ENCODE results near the gene VAMP1. TPM values are rescaled to one million over a fixed set of nuclear protein-coding genes. Genes with fewer than 3 reads are reported as not detected.

Gene VAMP1
- total RNA-seq: 3.1 and 3.8 TPM in 2 replicates

GRCh38 chr12:6470375-6471163, at the start of gene VAMP1:
Gene VAMP1 (minus strand): TSS chr12:6470677. CDS start chr12:6470531, 146 bp downstream.

GRCh38 chr12:6493497-6494257, 23.2 kb upstream of the VAMP1 start, which contains the start of gene NCAPD2:
Gene NCAPD2 (plus strand): TSS chr12:6494102. CDS start chr12:6495099, 997 bp downstream.

GRCh38 chr12:6492838-6493496, 22.5 kb upstream of the VAMP1 start, which contains the start of gene MRPL51:
Gene MRPL51 (minus strand): TSS chr12:6493262. CDS start chr12:6493136, 126 bp downstream.

GRCh38 chr12:6451348-6452244, 18.9 kb downstream of the VAMP1 start, which contains the start of gene TAPBPL:
Gene TAPBPL (plus strand): TSS chr12:6452042. CDS start chr12:6452249, 207 bp downstream.

GRCh38 chr12:6444704-6445688, 25.5 kb downstream of the VAMP1 start, which contains the start of gene CD27:
Gene CD27 (plus strand): TSS chr12:6444955. CDS start chr12:6445096, 141 bp downstream.

Other genes starting within 250 kb of the VAMP1 start
- 0.16 TPM in 1 of 2 replicates, not detected in the other for gene PLEKHG6, start 160.0 kb downstream of the VAMP1 start, total RNA-seq
- gene TNFRSF1A, start 128.6 kb downstream of the VAMP1 start, total RNA-seq: 432 and 524 TPM in 2 replicates
- gene SCNN1A, start 95.1 kb downstream of the VAMP1 start, total RNA-seq: under 0.01 and 2.6 TPM in 2 replicates
- gene LTBR, start 86.5 kb downstream of the VAMP1 start, total RNA-seq: 203 and 232 TPM in 2 replicates
- gene CD27, start 25.7 kb downstream of the VAMP1 start, total RNA-seq: not detected in 2 replicates
- gene TAPBPL, start 18.6 kb downstream of the VAMP1 start, total RNA-seq: 12.6 and 19.3 TPM in 2 replicates
- gene MRPL51, start 22.6 kb upstream of the VAMP1 start, total RNA-seq: 46.6 and 82.8 TPM in 2 replicates
- 19.9 and 26.5 TPM in 2 replicates for gene NCAPD2, start 23.4 kb upstream of the VAMP1 start, total RNA-seq
- gene GAPDH, start 63.8 kb upstream of the VAMP1 start, total RNA-seq: 11,290 and 11,537 TPM in 2 replicates
- 11.7 and 12.3 TPM in 2 replicates for gene IFFO1, start 85.4 kb upstream of the VAMP1 start, total RNA-seq
- 20.1 and 27.1 TPM in 2 replicates for gene NOP2, start 97.6 kb upstream of the VAMP1 start, total RNA-seq
- gene CHD4, start 136.7 kb upstream of the VAMP1 start, total RNA-seq: 144 and 191 TPM in 2 replicates
- not detected in 2 replicates for gene LPAR5, start 165.3 kb upstream of the VAMP1 start, total RNA-seq
- gene ACRBP, start 176.8 kb upstream of the VAMP1 start, total RNA-seq: 0.32 TPM in 1 of 2 replicates, not detected in the other
- 20.8 and 26.9 TPM in 2 replicates for gene ING4, start 192.4 kb upstream of the VAMP1 start, total RNA-seq
- gene ZNF384, start 218.7 kb upstream of the VAMP1 start, total RNA-seq: 25.1 and 33.4 TPM in 2 replicates
- not detected in 2 replicates for gene PIANP, start 230.1 kb upstream of the VAMP1 start, total RNA-seq